Fibroblast of lung (primary cell): Measurements from ENCODE around the gene SMTN.

Experiments
- EZH2 ChIP-seq: IDR thresholded peaks from 2 replicates; pipeline ENCODE4 v1.5.1; 2012; ENCODE audit warnings: low read length, control low read depth, mild to moderate bottlenecking; ENCODE audit errors: missing control alignments
- TF ChIP-seq, protein P1 (sequence below), 2 donors: IDR thresholded peaks in 1 of 2; conservative IDR thresholded peaks in 1 of 2; 1 replicate in 1 of 2; 2 replicates in 1 of 2; pipeline ENCODE4 v1.5.1; 2011 to 2012; ENCODE audit warnings: low read length in 2 of 2, control low read depth in 1 of 2, inconsistent platforms in 1 of 2, low read depth in 1 of 2, mild to moderate bottlenecking in 1 of 2

DNA sequence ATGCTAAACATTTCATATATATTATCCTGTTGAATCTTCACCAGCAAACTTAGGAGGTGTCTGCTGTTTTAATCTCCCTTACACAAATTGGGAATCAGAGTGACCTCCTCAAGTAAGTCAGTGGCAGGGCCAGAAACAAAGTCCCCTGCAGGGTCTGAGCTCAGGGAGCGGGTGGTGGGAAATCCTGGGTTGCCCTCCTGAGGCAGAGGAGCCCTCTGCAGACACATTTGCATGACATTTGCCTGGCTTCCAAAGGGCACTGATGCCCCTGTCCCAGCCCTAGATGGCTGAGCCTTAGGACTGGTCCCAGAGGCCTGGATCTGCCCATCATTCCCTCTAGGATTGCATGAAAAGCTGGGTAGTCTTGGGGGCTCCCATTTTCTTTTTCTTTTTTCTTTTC is 39.5 kb downstream of the SMTN start:
- TF ChIP-seq, protein P1, sequence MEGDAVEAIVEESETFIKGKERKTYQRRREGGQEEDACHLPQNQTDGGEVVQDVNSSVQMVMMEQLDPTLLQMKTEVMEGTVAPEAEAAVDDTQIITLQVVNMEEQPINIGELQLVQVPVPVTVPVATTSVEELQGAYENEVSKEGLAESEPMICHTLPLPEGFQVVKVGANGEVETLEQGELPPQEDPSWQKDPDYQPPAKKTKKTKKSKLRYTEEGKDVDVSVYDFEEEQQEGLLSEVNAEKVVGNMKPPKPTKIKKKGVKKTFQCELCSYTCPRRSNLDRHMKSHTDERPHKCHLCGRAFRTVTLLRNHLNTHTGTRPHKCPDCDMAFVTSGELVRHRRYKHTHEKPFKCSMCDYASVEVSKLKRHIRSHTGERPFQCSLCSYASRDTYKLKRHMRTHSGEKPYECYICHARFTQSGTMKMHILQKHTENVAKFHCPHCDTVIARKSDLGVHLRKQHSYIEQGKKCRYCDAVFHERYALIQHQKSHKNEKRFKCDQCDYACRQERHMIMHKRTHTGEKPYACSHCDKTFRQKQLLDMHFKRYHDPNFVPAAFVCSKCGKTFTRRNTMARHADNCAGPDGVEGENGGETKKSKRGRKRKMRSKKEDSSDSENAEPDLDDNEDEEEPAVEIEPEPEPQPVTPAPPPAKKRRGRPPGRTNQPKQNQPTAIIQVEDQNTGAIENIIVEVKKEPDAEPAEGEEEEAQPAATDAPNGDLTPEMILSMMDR (conservative IDR thresholded peaks at IDR 0.05 in 1 of 2, IDR thresholded peaks at IDR 0.05 in 1 of 2; ENCODE audit: low read depth in 1 of 2, low read length in 2 of 2) = no peak
- no peak for TF ChIP-seq EZH2
